DND-41 (cell line): ENCODE data around the gene NTM.

Experiments
- CTCF ChIP-seq: IDR thresholded peaks from 2 replicates; pipeline ENCODE4 v1.5.1; 2012; ENCODE audit warnings: borderline replicate concordance, low read length, moderate library complexity, mild to moderate bottlenecking; ENCODE audit not compliant: poor library complexity, severe bottlenecking; ENCODE audit errors: extremely low read depth
- EZH2 ChIP-seq: IDR thresholded peaks from 3 replicates; pipeline ENCODE4 v1.6.1; 2012; ENCODE audit warnings: borderline replicate concordance, low read depth, mild to moderate bottlenecking, moderate library complexity, low read length, inconsistent platforms; ENCODE audit not compliant: severe bottlenecking

GRCh38 chr11:131792243-131792642, 421.8 kb downstream of the NTM start:
- TF ChIP-seq CTCF (no peak), EZH2 (no peak)
